ENCODE results near the gene SMAD6.
A peak's percentile ranks its signal among the peaks of the same experiment; 100 is the strongest.
"Not testable (repeated sequence)": the region's sequence is repeated elsewhere in the genome, so short reads cannot be mapped to it uniquely, and the experiment has no call there.

Gene SMAD6

GRCh38 chr15:66682246-66682645 is 19.8 kb upstream of the SMAD6 start:
- H3K27me3 ChIP-seq (ENCODE audit: insufficient read depth, low read length): peaks cover 4% of the 10 kb centered on the region
- no peaks in the 10 kb centered on the region for H3K36me3 ChIP-seq (ENCODE audit: insufficient read depth, low read length)
- peaks cover 6% of the 10 kb centered on the region for H3K4me1 ChIP-seq (ENCODE audit: insufficient read depth, low read length)
- no peaks in the 10 kb centered on the region for H3K9me3 ChIP-seq (ENCODE audit: low read length)
- no peak overlapping the region for H2AFZ ChIP-seq (ENCODE audit: low read depth, low read length)
- H3K4me3 ChIP-seq (ENCODE audit: low read length): no peak overlapping the region

GRCh38 chr15:66682865-66683264 is 19.2 kb upstream of the SMAD6 start:
- H3K27me3 ChIP-seq (ENCODE audit: insufficient read depth, low read length): peaks cover 4% of the 10 kb centered on the region
- peaks cover 6% of the 10 kb centered on the region for H3K4me1 ChIP-seq (ENCODE audit: insufficient read depth, low read length)
- no peak overlapping the region for H2AFZ ChIP-seq (ENCODE audit: low read depth, low read length)
- H3K4me3 ChIP-seq (ENCODE audit: low read length): no peak overlapping the region
- no peaks in the 10 kb centered on the region for H3K9me3 ChIP-seq (ENCODE audit: low read length)
- no peaks in the 10 kb centered on the region for H3K36me3 ChIP-seq (ENCODE audit: insufficient read depth, low read length)

- no peak overlapping the region for H2AFZ ChIP-seq (ENCODE audit: low read depth, low read length)
- H3K27me3 ChIP-seq (ENCODE audit: insufficient read depth, low read length): peaks cover 4% of the 10 kb centered on the region
- H3K9me3 ChIP-seq (ENCODE audit: low read length): no peaks in the 10 kb centered on the region
- H3K36me3 ChIP-seq (ENCODE audit: insufficient read depth, low read length): no peaks in the 10 kb centered on the region
- H3K4me3 ChIP-seq (ENCODE audit: low read length): no peak overlapping the region
- peaks cover 6% of the 10 kb centered on the region for H3K4me1 ChIP-seq (ENCODE audit: insufficient read depth, low read length)
Observed at GRCh38 chr15:66684136-66684681, 17.8 kb upstream of the SMAD6 start.

GRCh38 chr15:66685638-66686150 is 16.3 kb upstream of the SMAD6 start:
- Histone ChIP-seq H3K4me1 (ENCODE audit: insufficient read depth, low read length) (peaks cover 6% of the 10 kb centered on the region), H2AFZ (ENCODE audit: low read depth, low read length) (no peak overlapping the region), H3K36me3 (ENCODE audit: insufficient read depth, low read length) (no peaks in the 10 kb centered on the region), H3K27me3 (ENCODE audit: insufficient read depth, low read length) (peaks cover 4% of the 10 kb centered on the region), H3K9me3 (ENCODE audit: low read length) (no peaks in the 10 kb centered on the region), H3K4me3 (ENCODE audit: low read length) (no peak overlapping the region)

- not testable (repeated sequence) for H3K9me3 ChIP-seq (ENCODE audit: low read length); H3K4me1 ChIP-seq (ENCODE audit: insufficient read depth, low read length); H3K36me3 ChIP-seq (ENCODE audit: insufficient read depth, low read length); H2AFZ ChIP-seq (ENCODE audit: low read depth, low read length); H3K27me3 ChIP-seq (ENCODE audit: insufficient read depth, low read length); H3K4me3 ChIP-seq (ENCODE audit: low read length)
Observed at GRCh38 chr15:66690912-66691311, 11.1 kb upstream of the SMAD6 start.

GRCh38 chr15:66691727-66692126 is 10.3 kb upstream of the SMAD6 start:
- H3K9me3 ChIP-seq (ENCODE audit: low read length): no peaks in the 10 kb centered on the region
- H2AFZ ChIP-seq (ENCODE audit: low read depth, low read length): no peak overlapping the region
- H3K36me3 ChIP-seq (ENCODE audit: insufficient read depth, low read length): no peaks in the 10 kb centered on the region
- peaks cover 6% of the 10 kb centered on the region for H3K4me1 ChIP-seq (ENCODE audit: insufficient read depth, low read length)
- no peaks in the 10 kb centered on the region for H3K27me3 ChIP-seq (ENCODE audit: insufficient read depth, low read length)
- H3K4me3 ChIP-seq (ENCODE audit: low read length): no peak overlapping the region

- Histone ChIP-seq H3K4me1 (ENCODE audit: insufficient read depth, low read length) (peaks cover 6% of the 10 kb centered on the region), H2AFZ (ENCODE audit: low read depth, low read length) (no peak overlapping the region), H3K4me3 (ENCODE audit: low read length) (no peak overlapping the region), H3K9me3 (ENCODE audit: low read length) (no peaks in the 10 kb centered on the region), H3K27me3 (ENCODE audit: insufficient read depth, low read length) (no peaks in the 10 kb centered on the region), H3K36me3 (ENCODE audit: insufficient read depth, low read length) (no peaks in the 10 kb centered on the region)
Observed at GRCh38 chr15:66692391-66692790, 9.6 kb upstream of the SMAD6 start.

GRCh38 chr15:66692808-66693596 is 9.0 kb upstream of the SMAD6 start:
- peaks cover 8% of the 10 kb centered on the region for H3K4me1 ChIP-seq (ENCODE audit: insufficient read depth, low read length)
- H3K9me3 ChIP-seq (ENCODE audit: low read length): no peaks in the 10 kb centered on the region
- no peaks in the 10 kb centered on the region for H3K36me3 ChIP-seq (ENCODE audit: insufficient read depth, low read length)
- no peak overlapping the region for H3K4me3 ChIP-seq (ENCODE audit: low read length)
- no peak overlapping the region for H2AFZ ChIP-seq (ENCODE audit: low read depth, low read length)
- H3K27me3 ChIP-seq (ENCODE audit: insufficient read depth, low read length): no peaks in the 10 kb centered on the region

- no peaks in the 10 kb centered on the region for H3K9me3 ChIP-seq (ENCODE audit: low read length)
- peaks cover 16% of the 10 kb centered on the region for H3K4me1 ChIP-seq (ENCODE audit: insufficient read depth, low read length)
- no peak overlapping the region for H2AFZ ChIP-seq (ENCODE audit: low read depth, low read length)
- no peaks in the 10 kb centered on the region for H3K27me3 ChIP-seq (ENCODE audit: insufficient read depth, low read length)
- no peak overlapping the region for H3K4me3 ChIP-seq (ENCODE audit: low read length)
- no peaks in the 10 kb centered on the region for H3K36me3 ChIP-seq (ENCODE audit: insufficient read depth, low read length)
Observed at GRCh38 chr15:66696770-66697169, 5.3 kb upstream of the SMAD6 start.

- no peaks in the 10 kb centered on the region for H3K9me3 ChIP-seq (ENCODE audit: low read length)
- no peaks in the 10 kb centered on the region for H3K27me3 ChIP-seq (ENCODE audit: insufficient read depth, low read length)
- H3K36me3 ChIP-seq (ENCODE audit: insufficient read depth, low read length): no peaks in the 10 kb centered on the region
- H2AFZ ChIP-seq (ENCODE audit: low read depth, low read length): no peak overlapping the region
- peaks cover 16% of the 10 kb centered on the region for H3K4me1 ChIP-seq (ENCODE audit: insufficient read depth, low read length)
- no peak overlapping the region for H3K4me3 ChIP-seq (ENCODE audit: low read length)
Observed at GRCh38 chr15:66698318-66698961, 3.6 kb upstream of the SMAD6 start.

- Histone ChIP-seq H2AFZ (ENCODE audit: low read depth, low read length) (no peak overlapping the region), H3K9me3 (ENCODE audit: low read length) (no peaks in the 10 kb centered on the region)
Observed at GRCh38 chr15:66698971-66699370, 3.1 kb upstream of the SMAD6 start.

GRCh38 chr15:66700412-66700801 is 1.6 kb upstream of the SMAD6 start:
- Histone ChIP-seq H2AFZ (ENCODE audit: low read depth, low read length) (no peak overlapping the region), H3K27me3 (ENCODE audit: insufficient read depth, low read length) (no peaks in the 10 kb centered on the region), H3K9me3 (ENCODE audit: low read length) (no peaks in the 10 kb centered on the region), H3K36me3 (ENCODE audit: insufficient read depth, low read length) (no peaks in the 10 kb centered on the region), H3K4me1 (ENCODE audit: insufficient read depth, low read length) (peaks cover 27% of the 10 kb centered on the region), H3K4me3 (ENCODE audit: low read length) (peak overlapping the region; percentile 43)

More at GRCh38 chr15:66698971-66699370, 3.1 kb upstream of the SMAD6 start:
- Histone ChIP-seq H3K27me3 (ENCODE audit: insufficient read depth, low read length) (no peaks in the 10 kb centered on the region), H3K4me1 (ENCODE audit: insufficient read depth, low read length) (peaks cover 16% of the 10 kb centered on the region), H3K4me3 (ENCODE audit: low read length) (no peak overlapping the region), H3K36me3 (ENCODE audit: insufficient read depth, low read length) (no peaks in the 10 kb centered on the region)

GRCh38 chr15:66700802-66701421 is 1.1 kb upstream of the SMAD6 start:
- Histone ChIP-seq H3K9me3 (ENCODE audit: low read length) (no peaks in the 10 kb centered on the region), H3K4me3 (ENCODE audit: low read length) (peak overlapping the region; percentile 65), H3K4me1 (ENCODE audit: insufficient read depth, low read length) (peaks cover 31% of the 10 kb centered on the region), H2AFZ (ENCODE audit: low read depth, low read length) (peak overlapping the region; percentile 84), H3K36me3 (ENCODE audit: insufficient read depth, low read length) (no peaks in the 10 kb centered on the region), H3K27me3 (ENCODE audit: insufficient read depth, low read length) (no peaks in the 10 kb centered on the region)

Data from neuron (in vitro differentiated cells).